Neural crest cell (in vitro differentiated cells): ENCODE measurements around the gene CYFIP1. TPM values are rescaled to one million over a fixed set of nuclear protein-coding genes. Genes with fewer than 3 reads are reported as not detected.
A peak's percentile ranks its signal among the peaks of the same experiment; 100 is the strongest.

ENCODE experiments used
- DNase-seq: peaks from one replicate; pipeline ENCODE4 v3.0.0; 2021; ENCODE audit warnings: low read depth, mixed read lengths, low spot score
- H3K27ac Mint-ChIP-seq: one replicate; pipeline ENCODE4 v1.8.0; 2021; ENCODE audit warnings: mild to moderate bottlenecking, mixed read lengths; ENCODE audit not compliant: unreplicated experiment
- H3K27me3 Mint-ChIP-seq: 2 replicates; pipeline ENCODE4 v1.8.0; 2021; ENCODE audit warnings: low read depth, mild to moderate bottlenecking, mixed read lengths
- H3K36me3 Mint-ChIP-seq: 2 replicates; pipeline ENCODE4 v1.8.0; 2021; ENCODE audit warnings: low read depth, mild to moderate bottlenecking, mixed read lengths
- H3K4me1 Mint-ChIP-seq: 2 replicates; pipeline ENCODE4 v1.8.0; 2021; ENCODE audit warnings: mixed read lengths
- H3K4me3 Mint-ChIP-seq: one replicate; pipeline ENCODE4 v1.8.0; 2021; ENCODE audit warnings: mild to moderate bottlenecking, mixed read lengths
- H3K9me3 Mint-ChIP-seq: 2 replicates; pipeline ENCODE4 v1.8.0; 2021; ENCODE audit warnings: mixed read lengths
- CTCF ChIP-seq: fragments of 200-600 bp; sonication (generic); conservative IDR thresholded peaks from 2 replicates; pipeline ENCODE4 v1.5.0; 2021; ENCODE audit warnings: antibody characterized with exemption, mild to moderate bottlenecking
- total RNA-seq: library from RNA; stranded (reverse); gene quantifications from 2 replicates; pipeline ENCODE4 v1.2.1, GENCODE V29; 2021

Gene CYFIP1
- total RNA-seq, 1 donor from 2014 or later, result 116 TPM

GRCh38 chr15:22902578-22902977 lies 77.6 kb downstream of the CYFIP1 start:
- Mint-ChIP-seq H3K27me3 (no peaks in the 10 kb centered on the region), H3K4me3 (no peak overlapping the region), H3K36me3 (peaks cover 2% of the 10 kb centered on the region), H3K4me1 (no peaks in the 10 kb centered on the region), H3K9me3 (no peaks in the 10 kb centered on the region), H3K27ac (no peak overlapping the region)
- DNase-seq, result no peak
- TF ChIP-seq CTCF, result no peak

- no peak for DNase-seq
- Mint-ChIP-seq H3K36me3 (peaks cover 2% of the 10 kb centered on the region), H3K9me3 (no peaks in the 10 kb centered on the region), H3K27ac (no peak overlapping the region), H3K4me3 (no peak overlapping the region), H3K27me3 (no peaks in the 10 kb centered on the region), H3K4me1 (no peaks in the 10 kb centered on the region)
- TF ChIP-seq CTCF, result no peak
These were observed 78.1 kb downstream of the CYFIP1 start for GRCh38 chr15:22902046-22902445.

GRCh38 chr15:22895465-22896190 lies 84.5 kb downstream of the CYFIP1 start:
- H3K27ac Mint-ChIP-seq, result no peak overlapping the region
- H3K4me3 Mint-ChIP-seq, result no peak overlapping the region
- no peaks in the 10 kb centered on the region for H3K9me3 Mint-ChIP-seq
- DNase-seq, result no peak
- peaks cover 14% of the 10 kb centered on the region for H3K36me3 Mint-ChIP-seq
- TF ChIP-seq CTCF, result no peak
- H3K27me3 Mint-ChIP-seq, result no peaks in the 10 kb centered on the region
- no peaks in the 10 kb centered on the region for H3K4me1 Mint-ChIP-seq

GRCh38 chr15:22893881-22894280 lies 86.3 kb downstream of the CYFIP1 start:
- Mint-ChIP-seq H3K4me1 (no peaks in the 10 kb centered on the region), H3K27me3 (no peaks in the 10 kb centered on the region), H3K4me3 (no peak overlapping the region), H3K36me3 (peaks cover 12% of the 10 kb centered on the region), H3K27ac (no peak overlapping the region), H3K9me3 (no peaks in the 10 kb centered on the region)
- no peak for DNase-seq
- no peak for TF ChIP-seq CTCF

- no peak for TF ChIP-seq CTCF
- Mint-ChIP-seq H3K4me3 (no peak overlapping the region), H3K4me1 (no peaks in the 10 kb centered on the region)
These were observed 87.1 kb downstream of the CYFIP1 start for GRCh38 chr15:22893081-22893480.

More at GRCh38 chr15:22893081-22893480, 87.1 kb downstream of the CYFIP1 start:
- Mint-ChIP-seq H3K36me3 (peaks cover 12% of the 10 kb centered on the region), H3K27me3 (no peaks in the 10 kb centered on the region), H3K9me3 (no peaks in the 10 kb centered on the region), H3K27ac (peak overlapping the region; percentile 35)
- no peak for DNase-seq
